Panc1 (cell line): ENCODE results near the gene LRCH1. TPM values are rescaled to one million over a fixed set of nuclear protein-coding genes. Genes with fewer than 3 reads are reported as not detected.

ENCODE experiments used
- ATAC-seq: fragments of 200-7000 bp; cut with Tn5 transposase; 2 replicates; pipeline ENCODE4 v1.9.1; 2020; ENCODE audit warnings: mild to moderate bottlenecking, moderate library complexity
- BruUV-seq: library from RNA; stranded (reverse); fragments of 400-500 nt; replicated peaks from 2 replicates; lab custom pipeline; 2021; lab: Mats Ljungman, UMichigan
- CTCF ChIA-PET: fragments of 300-600 bp; sonication (Branson Sonifier 250); formaldehyde crosslinking; loops from one replicate; lab custom pipeline; 2022; ENCODE audit warnings: antibody characterized with exemption; lab: Charles Lee
- POLR2A ChIA-PET: fragments of 300-600 bp; sonication (Branson Sonifier 250); formaldehyde crosslinking; loops from one replicate; lab custom pipeline; 2022; ENCODE audit warnings: antibody characterized with exemption; lab: Charles Lee
- DNase-seq: peaks from one replicate; pipeline ENCODE4 v3.0.0-alpha.2; 2010; ENCODE audit warnings: low read depth, low spot score
- H3K27ac ChIP-seq: 2 replicates; pipeline ENCODE4 v1.5.1; 2011; ENCODE audit warnings: mild to moderate bottlenecking, low read length, inconsistent platforms
- H3K27me3 ChIP-seq: fragments of 200-500 bp; sonication (Bioruptor generic); 2 replicates; pipeline ENCODE4 v1.6.0; 2014; ENCODE audit warnings: low read length, inconsistent platforms; ENCODE audit not compliant: control insufficient read depth, insufficient read depth
- H3K36me3 ChIP-seq: fragments of 200-500 bp; sonication (Bioruptor generic); 2 replicates; pipeline ENCODE4 v1.5.1; 2014; ENCODE audit warnings: inconsistent platforms, mild to moderate bottlenecking, low read length, moderate library complexity; ENCODE audit not compliant: control insufficient read depth, insufficient read depth
- H3K4me1 ChIP-seq: 2 replicates; pipeline ENCODE4 v1.5.1; 2011; ENCODE audit warnings: inconsistent platforms, mild to moderate bottlenecking, low read length, moderate library complexity; ENCODE audit not compliant: control insufficient read depth, insufficient read depth
- H3K4me3 ChIP-seq, 2 experiments: 2 replicates each; pipeline ENCODE4 v1.5.1; 2011 to 2012; ENCODE audit warnings: low read depth in 2 of 2, low read length in 2 of 2, mild to moderate bottlenecking in 2 of 2, inconsistent platforms in 1 of 2, moderate library complexity in 1 of 2
- H3K9me3 ChIP-seq: fragments of 200-500 bp; sonication (Bioruptor generic); 2 replicates; pipeline ENCODE4 v1.5.1; 2014; ENCODE audit warnings: low read depth, mild to moderate bottlenecking, inconsistent platforms, low read length, moderate library complexity; ENCODE audit not compliant: control insufficient read depth, insufficient read depth
- CTCF ChIP-seq: fragments of 450-650 bp; IDR thresholded peaks from 2 replicates; pipeline ENCODE4 v1.5.1; 2017; ENCODE audit warnings: mild to moderate bottlenecking
- POLR2AphosphoS5 ChIP-seq: IDR thresholded peaks from 2 replicates; pipeline ENCODE4 v1.6.1; 2012; ENCODE audit warnings: mild to moderate bottlenecking, low read depth, low read length, moderate library complexity
- REST ChIP-seq, 2 experiments: IDR thresholded peaks; 2 replicates each; pipeline ENCODE4 v1.6.1; 2011 to 2012; ENCODE audit warnings: low read depth in 2 of 2, control low read depth in 1 of 2, low read length in 1 of 2, mild to moderate bottlenecking in 1 of 2, moderate library complexity in 1 of 2; ENCODE audit not compliant: insufficient read depth in 1 of 2
- SIN3A ChIP-seq: IDR thresholded peaks from 2 replicates; pipeline ENCODE4 v1.6.1; 2012; ENCODE audit warnings: low read depth, mild to moderate bottlenecking, low read length, moderate library complexity, borderline replicate concordance; ENCODE audit not compliant: insufficient read depth
- TCF7L2 ChIP-seq: IDR thresholded peaks from 2 replicates; pipeline ENCODE4 v1.6.1; 2011; ENCODE audit warnings: mild to moderate bottlenecking, low read depth, low read length, inconsistent platforms
- in situ Hi-C: cut with HindIII; loops from 2 replicates; pipeline ENCODE4 v1.10.0; 2016; ENCODE audit warnings: low sequenced_read_pairs, low pct_unique_long_range_greater_than_20kb
- intact Hi-C: fragments of 100-400 bp; cut with micrococcal nuclease; formaldehyde crosslinking; loops from one replicate; pipeline ENCODE4 v1.10.0; 2022; ENCODE audit not compliant: unreplicated experiment
- total RNA-seq: library from RNA; stranded (reverse); gene quantifications from one replicate; pipeline ENCODE4 v1.2.1, GENCODE V29; 2021; ENCODE audit not compliant: unreplicated experiment

The LRCH1 gene
- total RNA-seq, 1 experiment from 2014 or later = 7.9 TPM

- TF ChIP-seq CTCF = no peak
- TF ChIP-seq REST (IDR thresholded peaks at IDR 0.05; ENCODE audit: insufficient read depth in 1 of 2, low read depth in 2 of 2, low read length in 1 of 2) = no peak
- no peak for TF ChIP-seq POLR2AphosphoS5
- TF ChIP-seq SIN3A = no peak
- no peak for TF ChIP-seq TCF7L2
- Histone ChIP-seq H3K27me3 (no peaks in the 10 kb centered on the region), H3K4me1 (peaks cover 11% of the 10 kb centered on the region), H3K9me3 (no peaks in the 10 kb centered on the region), H3K36me3 (peaks cover 5% of the 10 kb centered on the region; the same call in 1 of the 2 replicates), H3K27ac (peak overlapping the region; percentile 80), H3K4me3 (peak overlapping the region; percentile 80)
- BruUV-seq = no TSS peak
- in situ Hi-C loops (no loop called here), intact Hi-C loops (no loop called here)
- CTCF ChIA-PET = no interaction called here
- POLR2A ChIA-PET = no interaction called here
- DNase-seq (no peak), ATAC-seq (peak; percentile 26)
These were observed 533 bp downstream of the LRCH1 start for GRCh38 chr13:46553521-46553885.

GRCh38 chr13:46553886-46554858 is 1.2 kb downstream of the LRCH1 start:
- in situ Hi-C loops = no loop called here
- CTCF ChIA-PET = no interaction called here

More at GRCh38 chr13:46553886-46554858, 1.2 kb downstream of the LRCH1 start:
- H3K9me3 ChIP-seq = no peaks in the 10 kb centered on the region
- H3K27ac ChIP-seq = peak overlapping the region; percentile 80
- TF ChIP-seq SIN3A (0 out of 2 replicates have a peak, but pooled peaks have one; percentile 44), REST (IDR thresholded peaks at IDR 0.05; ENCODE audit: insufficient read depth in 1 of 2, low read depth in 2 of 2, low read length in 1 of 2) (no peak; a peak in 1 of 4 replicates)
- H3K4me3 ChIP-seq = peak overlapping the region; percentile 80
- H3K27me3 ChIP-seq = no peaks in the 10 kb centered on the region
- no TSS peak for BruUV-seq
- peaks cover 11% of the 10 kb centered on the region for H3K4me1 ChIP-seq
- POLR2A ChIA-PET = no interaction called here
- ATAC-seq (peak; percentile 67), DNase-seq (no peak)
- H3K36me3 ChIP-seq = peaks cover 5% of the 10 kb centered on the region; the same call in 1 of the 2 replicates
- intact Hi-C loops = no loop called here
